NT2/D1 (cell line): ENCODE data around the gene SLC25A33.

Experiments
- DNase-seq: peaks from one replicate; pipeline ENCODE4 v3.0.0-alpha.2; 2011; ENCODE audit warnings: low read depth, low spot score
- H3K27me3 ChIP-seq: 2 replicates; pipeline ENCODE4 v1.6.0; 2011; ENCODE audit warnings: mild to moderate bottlenecking; ENCODE audit not compliant: insufficient read length, insufficient read depth
- H3K36me3 ChIP-seq: 2 replicates; pipeline ENCODE4 v1.6.1; 2011; ENCODE audit warnings: mild to moderate bottlenecking, low read length, mixed read lengths; ENCODE audit not compliant: insufficient read depth, insufficient read length
- H3K4me1 ChIP-seq: 2 replicates; pipeline ENCODE4 v1.5.1; 2011; ENCODE audit not compliant: insufficient read depth, insufficient read length
- H3K4me3 ChIP-seq: 2 replicates; pipeline ENCODE4 v1.5.1; 2011; ENCODE audit warnings: low read depth; ENCODE audit not compliant: insufficient read length
- H3K9ac ChIP-seq: 2 replicates; pipeline ENCODE4 v1.6.0; 2011; ENCODE audit warnings: low read depth; ENCODE audit not compliant: insufficient read length
- H3K9me3 ChIP-seq: 2 replicates; pipeline ENCODE4 v1.5.1; 2011; ENCODE audit warnings: mild to moderate bottlenecking, low read length; ENCODE audit not compliant: insufficient read depth
- SUZ12 ChIP-seq: IDR thresholded peaks from 2 replicates; pipeline ENCODE4 v1.6.1; 2011; ENCODE audit not compliant: insufficient read length, insufficient read depth; ENCODE audit errors: extremely low read depth
- YY1 ChIP-seq: IDR thresholded peaks from 2 replicates; pipeline ENCODE4 v1.6.1; 2011; ENCODE audit not compliant: insufficient read length, insufficient read depth
- ZNF274 ChIP-seq: IDR thresholded peaks from 2 replicates; pipeline ENCODE4 v1.6.1; 2011; ENCODE audit warnings: mild to moderate bottlenecking, low read depth, low read length

The SLC25A33 gene, protein sequence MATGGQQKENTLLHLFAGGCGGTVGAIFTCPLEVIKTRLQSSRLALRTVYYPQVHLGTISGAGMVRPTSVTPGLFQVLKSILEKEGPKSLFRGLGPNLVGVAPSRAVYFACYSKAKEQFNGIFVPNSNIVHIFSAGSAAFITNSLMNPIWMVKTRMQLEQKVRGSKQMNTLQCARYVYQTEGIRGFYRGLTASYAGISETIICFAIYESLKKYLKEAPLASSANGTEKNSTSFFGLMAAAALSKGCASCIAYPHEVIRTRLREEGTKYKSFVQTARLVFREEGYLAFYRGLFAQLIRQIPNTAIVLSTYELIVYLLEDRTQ

DNA sequence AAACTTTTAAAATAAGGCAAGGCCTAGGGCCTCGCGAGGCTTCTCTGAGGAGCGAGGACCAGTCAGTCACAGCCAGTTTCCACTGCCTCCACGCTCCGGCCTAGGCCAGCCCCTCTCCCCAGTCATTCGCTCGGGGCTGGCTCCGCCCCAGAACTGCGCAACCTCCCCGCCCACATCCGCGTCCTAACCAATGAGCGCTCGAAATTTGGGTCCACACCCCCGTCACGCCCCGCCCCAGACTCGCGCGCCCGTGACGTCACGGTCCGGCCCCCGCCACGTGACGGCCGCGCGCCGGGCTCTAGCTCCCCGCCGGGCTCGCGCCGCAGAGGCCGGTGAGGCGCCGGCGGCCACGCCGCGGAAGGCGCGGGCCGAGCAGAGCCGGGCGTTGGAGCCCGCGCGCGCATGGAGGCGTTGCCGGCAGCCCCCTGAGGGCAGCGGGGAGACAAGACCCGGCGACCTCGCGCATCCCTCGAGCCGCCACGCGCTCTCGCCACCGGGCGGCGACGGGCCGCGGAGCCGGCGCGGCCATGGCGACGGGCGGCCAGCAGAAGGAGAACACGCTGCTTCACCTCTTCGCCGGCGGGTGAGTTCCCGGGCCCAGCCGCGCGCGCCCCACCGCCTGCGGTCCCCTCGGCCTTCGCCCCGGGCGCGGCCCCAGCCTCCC, at the start of gene SLC25A33:
Gene SLC25A33, plus strand, starts transcription at position 301 of the 664 bp plus-strand sequence. Its CDS starts 227 bp downstream, at position 528.
- Histone ChIP-seq H3K27me3 (no peaks in the 10 kb centered on the region), H3K4me3 (peak within 1 kb of the TSS; percentile 68), H3K4me1 (peaks cover 5% of the 10 kb centered on the region), H3K9me3 (no peaks in the 10 kb centered on the region), H3K36me3 (peaks cover 6% of the 10 kb centered on the region), H3K9ac (peak within 1 kb of the TSS; percentile 77)
- DNase-seq: peak; percentile 81
- TF ChIP-seq SUZ12: no peak
- no peak for TF ChIP-seq YY1
- no peak for TF ChIP-seq ZNF274

DNA sequence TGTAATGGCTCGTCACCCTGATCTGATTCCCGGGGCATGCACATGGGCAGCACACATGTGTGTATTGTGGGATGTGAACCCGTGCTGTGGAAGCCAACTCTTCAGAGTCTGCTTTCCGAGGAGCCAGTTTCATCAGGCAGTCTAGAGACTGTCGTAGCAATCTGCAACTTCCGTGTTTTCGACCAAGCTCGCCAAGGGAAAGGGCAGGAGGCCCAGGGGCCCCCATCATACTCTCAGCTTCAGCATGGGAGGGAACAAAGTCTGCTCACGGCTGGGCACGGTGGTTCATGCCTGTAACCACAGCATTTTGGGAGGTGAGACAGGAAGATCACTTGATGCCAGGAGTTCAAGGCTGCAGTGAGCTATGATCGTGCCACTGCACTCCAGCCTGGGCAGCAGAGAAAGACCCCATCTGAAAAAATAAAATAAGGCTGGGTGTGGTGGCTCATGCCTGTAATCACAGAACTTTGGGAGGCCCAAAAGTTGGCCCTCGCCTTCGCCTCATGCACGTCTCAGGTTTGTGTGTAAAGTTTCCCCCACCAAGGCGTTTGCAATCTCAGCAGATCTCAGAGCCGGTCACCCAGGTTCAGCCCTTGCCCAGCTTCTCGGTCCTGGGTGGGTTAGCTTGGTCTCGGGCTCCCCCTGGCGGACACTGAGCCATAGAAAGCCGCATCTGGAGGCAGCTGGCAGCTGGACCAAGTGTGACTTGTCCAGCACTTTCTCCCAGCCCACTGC, 48.5 kb upstream of the SLC25A33 start:
- Histone ChIP-seq H3K9me3 (no peaks in the 10 kb centered on the region), H3K9ac (no peak overlapping the region), H3K4me3 (no peak overlapping the region), H3K4me1 (no peaks in the 10 kb centered on the region), H3K36me3 (no peaks in the 10 kb centered on the region), H3K27me3 (peaks cover 13% of the 10 kb centered on the region)
- TF ChIP-seq ZNF274: no peak
- TF ChIP-seq SUZ12: no peak
- no peak for TF ChIP-seq YY1
- peak; percentile 57 for DNase-seq

DNA sequence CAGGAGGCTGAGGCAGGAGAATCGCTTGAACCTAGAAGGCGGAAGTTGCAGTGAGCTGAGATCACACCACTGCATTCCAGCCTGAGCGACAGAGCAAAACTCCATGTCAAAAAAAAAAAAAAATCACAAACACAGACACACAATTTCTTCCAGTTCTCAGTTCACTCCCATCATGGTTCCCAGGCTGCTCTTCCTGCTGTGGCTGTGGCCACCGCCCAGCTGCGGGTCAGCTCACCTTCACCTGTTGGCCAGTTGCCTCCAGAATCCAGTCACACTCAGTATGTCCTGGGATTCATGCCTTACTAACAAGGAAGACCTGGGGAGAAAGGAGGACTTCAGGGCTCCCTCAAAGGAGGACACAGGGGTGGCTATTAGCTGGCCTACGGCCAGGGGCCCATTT, 45.9 kb upstream of the SLC25A33 start:
- TF ChIP-seq SUZ12 (no peak), ZNF274 (no peak), YY1 (no peak)
- H3K36me3 ChIP-seq: no peaks in the 10 kb centered on the region
- no peak for DNase-seq
- H3K9me3 ChIP-seq: no peaks in the 10 kb centered on the region
- no peak overlapping the region for H3K9ac ChIP-seq
- no peak overlapping the region for H3K4me3 ChIP-seq
- peaks cover 17% of the 10 kb centered on the region for H3K27me3 ChIP-seq
- no peaks in the 10 kb centered on the region for H3K4me1 ChIP-seq

DNA sequence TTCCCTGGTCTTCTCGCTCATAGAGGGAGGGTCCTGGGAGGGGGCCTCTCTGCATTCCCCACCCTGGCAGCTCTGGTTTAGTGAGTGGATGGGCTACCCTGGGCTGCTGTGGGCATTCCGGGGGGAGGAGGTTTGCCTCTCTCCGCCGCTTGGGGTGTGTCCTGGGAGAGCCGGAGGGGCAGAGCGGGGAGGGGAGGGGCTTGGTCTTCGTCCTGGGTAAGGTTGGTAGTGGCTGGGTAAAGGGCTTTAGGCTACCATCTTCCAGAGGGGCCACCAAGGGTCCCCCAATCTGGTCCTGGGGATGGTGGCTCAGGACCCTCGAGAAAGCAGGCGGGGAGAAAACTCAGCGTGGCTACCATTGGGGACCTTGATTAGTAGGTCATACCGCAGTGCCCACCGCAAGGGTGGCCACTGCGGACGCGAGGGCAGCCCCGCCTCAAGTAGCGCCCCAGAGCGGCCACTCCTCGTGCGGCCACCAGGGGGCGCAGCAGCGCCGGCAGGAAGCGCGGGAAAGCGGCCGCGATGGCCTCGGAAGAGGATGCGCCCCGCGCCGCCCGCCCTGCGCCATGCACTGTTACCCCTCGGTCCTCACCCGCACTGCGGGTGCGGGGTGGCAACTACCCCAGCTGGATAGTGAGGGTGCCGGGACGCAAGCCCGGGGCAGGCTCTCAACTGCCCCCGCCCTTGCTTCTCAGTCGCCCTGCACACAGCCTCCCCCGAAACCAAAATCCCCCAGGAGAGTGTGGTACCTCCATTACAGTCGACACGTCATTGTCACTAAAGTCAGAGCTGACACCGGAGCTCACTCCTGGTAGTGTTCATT, 44.1 kb upstream of the SLC25A33 start:
- Histone ChIP-seq H3K36me3 (no peaks in the 10 kb centered on the region), H3K27me3 (peaks cover 17% of the 10 kb centered on the region), H3K9me3 (0 out of 2 replicates have a peak, but pooled peaks cover 5% of the 10 kb centered on the region), H3K4me1 (no peaks in the 10 kb centered on the region), H3K9ac (no peak overlapping the region), H3K4me3 (no peak overlapping the region)
- DNase-seq: peak; percentile 35
- TF ChIP-seq ZNF274 (no peak), YY1 (no peak), SUZ12 (no peak)

DNA sequence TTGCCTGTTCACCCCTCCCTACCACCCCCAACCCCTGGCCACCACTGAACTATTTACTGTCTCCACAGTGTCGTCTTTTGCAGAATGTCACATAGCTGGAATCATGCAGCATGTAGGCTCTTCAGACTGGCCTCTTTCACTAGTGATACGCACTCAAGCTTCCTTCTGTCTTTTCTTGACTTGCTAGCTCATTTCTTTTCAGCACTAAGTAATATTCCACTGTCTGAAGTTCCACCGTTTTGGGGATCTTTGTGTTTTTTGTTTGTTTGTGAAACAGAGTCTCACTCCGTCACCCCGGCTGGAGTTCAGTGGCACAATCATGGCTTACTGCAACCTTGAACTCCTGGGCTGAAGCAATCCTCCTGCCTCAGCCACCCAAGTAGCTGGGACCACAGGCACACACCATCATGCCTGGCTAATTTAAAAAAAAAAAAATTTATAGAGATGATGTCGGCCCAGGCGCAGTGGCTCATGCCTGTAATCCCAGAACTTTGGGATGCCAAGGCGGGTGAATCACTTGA, 43.4 kb upstream of the SLC25A33 start:
- Histone ChIP-seq H3K4me1 (no peaks in the 10 kb centered on the region), H3K9me3 (0 out of 2 replicates have a peak, but pooled peaks cover 5% of the 10 kb centered on the region), H3K9ac (no peak overlapping the region), H3K4me3 (no peak overlapping the region), H3K27me3 (peaks cover 17% of the 10 kb centered on the region), H3K36me3 (no peaks in the 10 kb centered on the region)
- TF ChIP-seq SUZ12 (no peak), YY1 (no peak)
- no peak for DNase-seq
